GM21825 (cell line): ENCODE data around the gene NR4A1.
"Not testable (repeated sequence)": the region's sequence is repeated elsewhere in the genome, so short reads cannot be mapped to it uniquely, and the experiment has no call there.

Experiments used
- ATAC-seq: cut with Tn5 transposase; IDR thresholded peaks from one replicate; pipeline ENCODE4 v1.9.1; 2021; ENCODE audit warnings: mild to moderate bottlenecking, moderate library complexity; ENCODE audit not compliant: unreplicated experiment

The NR4A1 gene

DNA sequence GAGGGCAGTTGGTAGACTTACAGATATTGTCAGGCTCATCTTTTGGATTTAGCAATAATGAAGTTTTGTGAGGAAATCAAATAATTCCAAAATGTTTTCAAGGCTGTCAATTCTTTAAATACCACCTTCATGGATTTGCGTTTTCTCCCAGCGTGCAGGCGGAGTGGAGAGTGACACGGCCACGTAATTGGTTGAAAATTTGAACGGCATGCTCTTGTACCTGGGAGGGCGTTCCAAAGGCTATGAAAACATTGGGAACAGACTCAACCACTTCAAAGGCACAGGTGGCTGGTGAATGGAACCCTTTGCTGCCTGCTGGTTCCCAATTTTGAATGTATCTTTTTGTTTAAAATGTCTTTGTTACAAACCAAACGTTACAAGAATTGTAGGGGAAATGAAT lies 40.6 kb downstream of the NR4A1 start:
- no peak for ATAC-seq

DNA sequence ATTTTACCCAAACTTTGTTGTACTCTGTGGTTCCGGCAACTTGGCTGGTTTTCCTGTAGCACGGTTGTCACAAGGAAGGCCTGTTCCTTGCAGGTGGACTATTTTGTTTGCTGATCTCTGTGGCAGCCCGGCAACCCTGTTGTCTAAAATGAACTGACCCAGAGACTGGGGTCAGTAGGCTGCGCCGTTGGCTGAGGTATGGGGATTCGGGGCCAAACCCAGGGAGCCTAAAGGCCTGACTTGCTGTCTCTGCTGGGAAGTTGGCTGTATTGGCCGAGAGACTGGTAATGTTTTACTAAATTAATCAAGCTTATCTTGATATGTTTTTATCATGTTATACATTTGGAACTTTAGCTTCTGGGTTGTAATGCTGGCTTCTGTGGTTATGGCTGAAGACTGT lies 42.1 kb downstream of the NR4A1 start:
- no peak for ATAC-seq

DNA sequence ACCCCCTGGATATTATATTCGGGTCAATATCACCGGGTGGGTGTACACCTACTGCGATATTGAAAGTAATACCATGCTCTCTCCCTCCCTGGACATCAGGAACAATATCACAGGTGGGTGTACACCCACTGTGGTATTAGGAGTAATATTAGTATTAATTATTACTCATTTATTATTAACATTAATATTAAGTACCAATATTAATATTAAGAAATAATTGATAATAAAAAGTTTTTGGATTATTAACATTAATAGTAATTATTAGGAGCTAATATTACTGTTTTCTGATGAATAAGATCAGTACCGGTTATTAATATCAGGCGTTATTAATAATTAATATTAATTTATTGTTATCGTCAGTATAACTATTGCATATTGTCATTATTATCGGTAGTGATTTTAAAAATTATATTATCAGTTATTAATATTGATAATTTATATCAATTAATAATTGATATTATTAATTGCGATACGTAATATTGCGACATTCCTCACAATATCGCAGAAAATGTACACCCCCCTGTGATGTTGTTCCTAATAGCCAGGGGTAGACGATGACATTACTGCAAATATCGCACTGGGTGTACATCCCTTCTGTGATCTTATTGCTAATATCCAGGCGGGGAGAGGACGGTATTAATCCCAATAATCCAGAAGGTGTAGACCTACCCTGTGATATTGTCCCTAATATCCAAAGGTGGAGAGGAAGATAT lies 45.2 kb downstream of the NR4A1 start:
- ATAC-seq: no peak

DNA sequence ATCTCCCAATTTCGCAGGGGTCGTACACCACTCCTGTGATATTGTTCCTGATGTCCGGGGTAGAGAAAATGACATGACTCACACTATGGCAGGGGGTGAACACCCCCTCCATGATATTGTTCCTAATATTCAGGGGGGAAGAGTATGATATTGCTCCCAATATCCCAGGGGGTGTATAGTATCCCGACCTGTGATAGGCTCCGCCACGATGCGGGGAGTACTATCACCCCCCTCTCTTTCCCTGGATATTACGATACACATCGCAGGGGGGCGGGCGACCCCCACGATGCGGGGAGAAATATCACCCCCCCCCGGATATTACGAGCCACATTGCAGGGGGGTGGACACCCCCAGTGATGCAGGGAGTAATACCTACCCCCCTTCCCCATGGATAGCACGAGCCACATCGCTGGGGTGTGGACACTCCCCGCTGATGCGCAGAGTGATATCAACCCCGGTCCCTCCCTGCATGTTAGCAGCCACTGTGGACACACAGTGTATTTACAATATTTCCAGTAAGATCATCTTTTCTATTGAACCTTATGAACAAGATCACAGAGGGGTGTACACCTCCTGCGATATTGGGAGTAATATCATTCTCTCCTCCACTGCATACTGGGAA lies 45.9 kb downstream of the NR4A1 start:
- no peak for ATAC-seq

DNA sequence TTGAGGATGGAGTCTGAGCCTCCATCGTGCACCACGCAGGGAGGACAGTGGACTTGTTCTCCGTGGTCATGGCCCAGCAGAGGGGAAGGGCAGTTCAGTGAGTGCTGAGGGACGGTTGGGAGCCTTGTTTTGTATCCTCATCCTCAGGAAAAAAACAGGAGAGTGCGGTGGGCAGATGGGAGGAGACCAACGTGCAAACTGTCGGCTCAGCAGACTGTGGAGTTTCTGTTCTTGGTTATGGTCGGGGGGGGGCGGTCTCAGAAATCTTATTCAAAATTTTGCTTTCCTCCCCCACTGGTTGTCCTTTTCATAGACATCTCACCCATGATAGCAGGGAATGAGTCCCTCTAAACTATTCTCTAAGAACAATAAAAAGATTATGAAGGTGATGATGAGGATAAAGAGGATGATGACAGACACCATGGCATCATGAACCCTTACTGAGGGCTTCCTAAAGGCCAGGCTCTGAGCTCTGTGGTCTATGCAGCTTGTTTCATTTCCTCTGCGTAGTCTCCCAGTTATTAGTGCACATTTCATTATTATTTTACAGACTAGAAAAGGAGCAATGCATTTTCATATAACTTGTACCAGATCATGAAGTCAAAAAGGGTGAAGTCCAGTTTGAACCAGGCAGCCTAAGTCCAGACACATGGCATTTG lies 53.3 kb downstream of the NR4A1 start:
- ATAC-seq: not testable (repeated sequence)
